Measurements from ENCODE around the gene PADI3.

DNA sequence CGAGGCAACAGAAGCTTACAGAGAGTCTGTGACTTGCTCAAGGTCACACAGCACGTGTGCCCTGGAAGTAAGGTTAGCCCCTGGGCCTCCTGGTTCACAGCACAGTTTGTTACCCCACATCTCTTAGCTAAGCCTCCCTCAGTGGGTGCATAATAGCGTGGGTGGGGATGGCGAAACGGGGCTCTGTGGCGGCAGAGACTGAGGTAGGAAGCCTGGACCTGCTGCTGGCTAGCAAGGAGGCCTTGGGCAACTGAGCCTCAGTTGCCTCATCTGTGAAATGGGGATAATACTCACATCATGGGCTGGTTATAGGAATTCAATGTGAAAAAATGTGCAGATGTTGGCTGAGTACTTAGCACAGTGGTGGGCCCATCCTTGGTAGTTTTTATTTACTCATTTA, 59.7 kb downstream of the PADI3 start:
- TF ChIP-seq, protein P1, sequence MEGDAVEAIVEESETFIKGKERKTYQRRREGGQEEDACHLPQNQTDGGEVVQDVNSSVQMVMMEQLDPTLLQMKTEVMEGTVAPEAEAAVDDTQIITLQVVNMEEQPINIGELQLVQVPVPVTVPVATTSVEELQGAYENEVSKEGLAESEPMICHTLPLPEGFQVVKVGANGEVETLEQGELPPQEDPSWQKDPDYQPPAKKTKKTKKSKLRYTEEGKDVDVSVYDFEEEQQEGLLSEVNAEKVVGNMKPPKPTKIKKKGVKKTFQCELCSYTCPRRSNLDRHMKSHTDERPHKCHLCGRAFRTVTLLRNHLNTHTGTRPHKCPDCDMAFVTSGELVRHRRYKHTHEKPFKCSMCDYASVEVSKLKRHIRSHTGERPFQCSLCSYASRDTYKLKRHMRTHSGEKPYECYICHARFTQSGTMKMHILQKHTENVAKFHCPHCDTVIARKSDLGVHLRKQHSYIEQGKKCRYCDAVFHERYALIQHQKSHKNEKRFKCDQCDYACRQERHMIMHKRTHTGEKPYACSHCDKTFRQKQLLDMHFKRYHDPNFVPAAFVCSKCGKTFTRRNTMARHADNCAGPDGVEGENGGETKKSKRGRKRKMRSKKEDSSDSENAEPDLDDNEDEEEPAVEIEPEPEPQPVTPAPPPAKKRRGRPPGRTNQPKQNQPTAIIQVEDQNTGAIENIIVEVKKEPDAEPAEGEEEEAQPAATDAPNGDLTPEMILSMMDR (IDR thresholded peaks at IDR 0.05), result no peak
- TF ChIP-seq POLR2AphosphoS5 (IDR thresholded peaks at IDR 0.05) (no peak), EP300 (IDR thresholded peaks at IDR 0.05) (no peak), POLR2A (IDR thresholded peaks at IDR 0.05) (no peak)
